T1000 (cell line): Measurements from ENCODE around the gene OLFM2.

ENCODE experiments used
- DNase-seq: peaks from one replicate; lab custom pipeline; 2025; ENCODE audit warnings: mixed read lengths; lab: John Stamatoyannopoulos, UW

OLFM2 gene

DNA sequence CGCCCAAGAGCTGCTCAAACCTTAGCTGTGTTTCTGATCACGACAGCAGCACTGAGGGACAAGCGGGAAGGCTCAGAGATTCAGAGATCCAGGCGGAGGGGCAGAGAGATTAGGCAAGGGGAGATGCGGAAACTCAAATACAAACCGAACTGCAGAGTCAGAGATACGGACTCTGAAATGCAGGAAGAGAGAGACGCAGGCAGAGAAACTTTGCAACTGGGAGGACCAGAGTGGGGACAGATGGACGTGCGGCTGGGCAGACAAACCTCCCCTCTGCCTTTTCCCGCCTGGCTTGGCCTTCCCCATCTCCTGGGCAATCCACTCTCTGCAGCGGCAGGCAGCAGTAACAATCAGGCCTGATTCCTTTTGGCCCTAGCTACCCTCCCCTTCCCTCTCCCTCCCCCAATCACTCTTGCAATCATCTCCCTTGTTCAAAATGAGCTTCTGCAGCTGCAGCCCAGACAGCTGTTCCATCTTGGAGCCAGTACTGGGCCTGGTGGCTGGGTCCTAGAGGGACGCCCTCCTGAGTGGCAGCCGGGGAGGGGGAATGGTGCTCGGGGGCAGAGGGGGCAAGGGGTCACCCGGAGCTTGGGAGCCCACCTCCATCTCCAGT is 29.7 kb downstream of the OLFM2 start:
- no peak for DNase-seq

DNA sequence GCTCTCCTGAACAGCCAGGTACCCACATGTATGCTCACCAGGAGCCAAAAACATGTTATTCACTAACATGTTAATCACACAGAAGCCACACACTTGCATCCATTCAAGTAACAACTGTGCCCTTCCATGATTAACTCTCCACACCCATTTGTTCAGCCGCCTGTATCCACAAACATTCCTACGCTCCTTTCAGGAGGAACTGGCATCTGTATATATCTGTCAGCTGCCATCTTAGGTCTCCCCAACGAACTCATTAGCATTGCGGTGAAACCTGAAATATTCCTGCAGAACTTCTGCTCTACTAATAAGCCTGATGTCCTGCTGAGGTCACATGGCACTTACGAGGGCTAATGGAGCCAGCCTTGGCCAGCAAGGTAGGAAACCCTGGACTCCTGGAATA is 33.0 kb downstream of the OLFM2 start:
- no peak for DNase-seq

DNA sequence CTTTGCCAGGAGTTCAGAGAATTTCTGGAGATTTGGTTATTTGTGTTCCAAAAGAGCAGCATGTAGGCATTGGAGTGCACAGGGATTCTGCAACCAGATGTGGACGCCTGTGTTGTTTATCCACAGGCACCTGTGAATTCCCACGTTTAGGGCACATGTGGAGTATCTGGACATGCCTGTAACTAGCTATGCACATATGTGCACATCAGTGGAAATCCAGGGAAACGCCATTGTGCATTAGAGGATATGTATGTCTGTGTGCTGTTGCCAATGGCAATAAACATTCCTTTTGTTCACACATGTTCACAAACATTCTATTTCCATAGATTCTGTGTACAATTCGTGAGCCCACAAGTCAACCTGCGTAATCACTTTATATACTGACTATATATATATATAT is 34.7 kb downstream of the OLFM2 start:
- DNase-seq = no peak

DNA sequence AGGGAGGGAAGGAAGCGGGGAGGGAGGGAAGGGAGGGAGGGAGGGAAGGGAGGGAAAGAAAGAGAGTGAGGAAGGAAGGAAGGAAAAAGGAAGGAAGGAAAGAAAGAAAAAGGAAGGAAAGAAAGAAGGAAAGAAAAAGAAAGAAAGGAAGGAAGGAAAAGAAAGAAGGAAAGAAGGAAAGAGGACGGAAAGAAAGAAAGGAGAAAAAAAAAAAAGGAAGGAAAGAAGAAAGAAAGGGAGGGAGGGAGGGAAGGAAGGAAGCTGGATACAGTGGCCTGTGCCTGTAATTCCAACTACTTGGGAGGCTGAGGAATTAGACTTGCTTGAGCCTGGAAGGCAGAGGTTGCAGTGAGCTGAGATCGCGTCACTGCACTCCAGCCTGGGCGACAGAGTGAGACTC is 35.3 kb downstream of the OLFM2 start:
- no peak for DNase-seq

DNA sequence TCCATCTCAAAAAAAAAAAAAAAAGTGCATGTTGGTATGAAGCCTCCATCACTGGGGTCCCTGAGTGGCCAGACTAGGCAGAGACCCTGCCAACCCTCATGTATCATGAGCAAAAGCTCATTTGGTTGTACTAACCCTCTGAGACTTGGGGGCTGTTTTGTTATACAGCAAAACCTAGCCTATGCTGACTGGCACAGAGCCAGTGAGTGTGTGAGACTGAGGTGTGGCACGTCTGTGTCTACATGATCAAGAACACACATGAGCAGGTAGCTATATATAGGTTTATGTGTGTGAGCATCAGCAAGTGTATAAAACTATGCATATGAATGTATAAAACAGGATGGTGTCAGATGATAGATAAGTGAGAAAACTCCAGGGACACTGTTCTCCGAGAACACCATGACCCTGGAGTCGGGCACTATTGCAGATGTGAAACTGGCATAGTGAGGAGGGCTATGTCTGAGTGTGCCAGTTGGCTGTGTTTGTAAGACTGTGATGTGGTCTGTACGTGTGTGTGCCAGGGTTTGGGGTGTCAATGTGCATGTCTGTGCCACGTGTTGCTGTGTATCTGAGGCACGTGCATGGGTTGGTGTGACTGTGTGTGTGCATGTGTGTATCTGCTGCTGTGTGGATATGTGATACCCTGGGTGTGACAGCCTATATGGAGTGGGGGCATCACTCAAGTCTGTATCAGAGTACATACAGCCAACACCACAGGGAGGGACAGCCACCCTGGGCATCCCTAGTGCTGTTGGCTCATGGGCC is 44.5 kb downstream of the OLFM2 start:
- no peak for DNase-seq

DNA sequence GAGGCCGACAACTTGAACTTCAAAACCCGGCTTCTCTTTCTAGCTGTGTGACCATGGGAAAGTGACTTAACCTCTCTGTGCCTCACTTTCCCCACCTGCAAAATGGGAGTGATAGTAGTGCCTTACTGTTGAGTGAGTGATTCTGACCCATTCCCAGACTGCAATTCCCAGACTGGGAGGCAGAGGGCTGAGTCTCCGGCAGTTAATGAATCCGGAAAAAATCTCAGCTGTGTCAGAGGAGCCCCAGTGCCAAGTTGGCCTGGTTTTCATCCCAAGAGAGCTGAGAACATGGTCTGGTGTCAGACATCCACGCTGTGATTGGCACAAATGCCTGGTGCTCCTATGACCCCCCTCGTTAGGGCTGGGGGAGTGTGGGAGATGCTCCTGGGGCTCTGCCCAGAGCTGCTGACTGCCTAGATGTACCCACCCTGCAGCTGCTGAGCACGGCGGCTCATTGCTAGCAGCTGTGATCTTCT is 51.2 kb downstream of the OLFM2 start:
- DNase-seq = no peak

DNA sequence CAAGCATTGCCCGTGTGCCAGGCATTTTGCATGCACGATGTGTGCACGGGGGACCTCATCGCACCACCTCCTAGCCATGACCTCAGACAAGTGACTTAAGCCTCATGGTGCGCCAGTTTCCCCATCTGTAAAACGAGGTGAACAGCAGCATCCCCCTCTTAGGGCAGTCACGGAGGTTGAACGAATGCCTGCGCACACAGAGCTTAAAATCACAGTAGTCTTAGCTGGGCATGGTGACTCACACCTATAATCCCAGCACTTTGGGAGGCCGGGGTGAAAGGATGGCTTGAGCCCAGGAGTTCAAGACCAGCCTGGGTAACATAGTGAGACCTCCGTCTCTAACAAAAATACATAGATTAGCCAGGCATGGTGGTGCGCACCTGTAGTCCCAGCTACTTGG is 52.6 kb downstream of the OLFM2 start:
- no peak for DNase-seq

DNA sequence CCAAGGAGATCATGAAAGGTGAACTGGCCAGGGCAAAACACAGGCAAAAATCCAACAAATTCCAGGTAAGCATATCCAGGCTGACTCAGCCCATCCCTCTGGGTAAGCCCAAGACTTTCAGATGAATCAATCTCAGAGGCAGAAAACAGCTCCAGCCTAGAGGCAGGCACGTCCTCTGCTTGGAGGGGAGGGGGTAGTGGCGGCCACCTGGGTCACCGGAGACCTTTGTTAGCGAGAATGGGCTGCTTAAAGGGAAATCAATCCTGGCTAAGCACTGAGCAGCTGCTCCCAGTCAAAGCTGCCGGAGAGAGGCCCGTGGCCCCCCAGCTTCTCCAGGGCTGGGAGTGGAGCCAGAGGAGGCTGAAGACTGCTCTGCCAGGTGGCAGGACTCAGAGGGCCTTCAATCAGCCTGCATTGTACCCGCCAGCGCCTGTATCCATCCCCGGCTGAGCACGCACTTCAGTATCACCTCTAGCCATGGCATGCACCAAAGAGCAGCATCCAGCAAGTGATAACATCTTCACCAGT is 53.0 kb downstream of the OLFM2 start:
- DNase-seq = no peak

DNA sequence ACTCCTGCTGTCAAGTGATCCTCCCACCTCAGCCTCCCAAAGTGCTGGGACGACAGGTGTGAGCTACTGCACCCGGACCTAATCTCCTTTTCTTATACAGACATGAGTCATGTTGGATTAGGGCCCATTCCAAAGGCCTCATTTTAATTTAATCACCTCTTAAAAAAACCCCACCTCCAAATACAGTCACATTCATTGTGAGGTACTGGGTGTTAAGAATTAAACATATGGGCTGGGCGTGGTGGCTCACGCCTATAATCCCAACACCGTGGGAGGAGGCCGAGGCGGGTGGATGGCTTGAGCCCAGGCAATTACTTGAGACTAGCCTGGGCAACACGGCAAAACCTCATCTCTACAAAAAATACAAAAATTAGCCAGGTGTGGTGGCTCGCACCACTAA is 54.6 kb downstream of the OLFM2 start:
- no peak for DNase-seq

DNA sequence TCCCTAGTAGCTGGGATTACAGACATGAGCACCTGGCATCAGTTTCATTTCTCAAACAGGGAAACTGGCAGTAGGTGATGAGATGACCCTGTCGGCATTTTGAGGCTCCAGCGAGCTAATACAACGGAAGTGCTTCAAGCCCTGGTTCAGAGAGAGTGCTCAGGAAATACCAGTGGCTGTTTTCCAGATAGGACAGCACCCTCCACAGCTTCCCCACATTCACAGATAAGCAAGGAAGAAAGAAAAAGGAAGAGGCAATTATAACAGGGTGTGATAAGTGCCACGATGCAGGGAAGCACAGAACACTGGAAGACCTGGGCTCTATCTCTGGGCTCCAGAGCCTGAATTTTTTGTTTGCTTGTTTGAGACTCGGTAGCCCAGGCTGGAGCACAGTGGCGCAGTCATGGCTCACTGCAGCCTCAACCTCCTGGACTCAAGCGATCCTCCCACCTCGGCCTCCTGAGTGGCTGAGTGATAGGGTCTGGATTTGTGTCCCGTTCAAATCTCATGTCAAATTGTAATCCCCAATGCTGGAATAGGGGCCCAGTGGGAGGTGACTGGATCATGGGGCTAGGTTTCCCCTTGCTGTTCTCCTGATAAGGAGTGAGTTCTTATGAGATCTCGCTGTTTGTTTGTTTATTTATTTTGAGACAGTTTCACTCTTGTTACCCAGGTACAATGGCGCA is 57.7 kb downstream of the OLFM2 start:
- DNase-seq = no peak

DNA sequence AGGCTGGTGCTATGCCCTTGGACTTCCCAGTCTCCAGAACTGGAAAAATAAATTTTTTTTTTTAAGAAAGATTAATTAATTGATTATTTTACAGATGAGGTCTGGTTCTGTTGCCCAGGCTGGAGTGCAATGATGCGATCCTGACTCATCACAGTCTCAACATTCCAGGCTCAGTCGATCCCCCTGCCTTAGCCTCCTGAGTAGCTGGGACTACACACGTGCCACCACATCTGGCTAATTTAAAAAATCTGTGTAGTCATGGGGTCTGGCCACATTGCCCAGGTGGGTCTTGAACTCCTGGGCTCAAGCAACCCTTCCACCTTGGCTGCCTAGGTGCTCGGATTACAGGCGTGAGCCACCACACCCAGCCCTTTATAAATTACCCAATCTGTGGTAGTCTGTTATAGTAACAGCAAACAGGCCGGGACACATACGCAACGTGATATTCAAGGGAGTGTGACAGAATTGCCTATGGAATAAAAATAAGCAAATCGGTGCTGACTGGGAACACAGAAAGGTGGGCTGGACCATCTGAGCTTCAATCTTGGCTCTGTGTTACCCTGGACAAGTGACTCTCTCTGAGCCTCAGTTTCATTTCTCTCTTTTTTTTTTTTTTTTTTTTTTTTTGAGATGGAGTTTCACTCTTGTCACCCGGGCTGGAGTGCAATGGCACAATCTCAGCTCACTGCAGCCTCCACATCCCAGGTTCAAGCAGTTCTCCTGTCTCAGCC is 58.4 kb downstream of the OLFM2 start:
- no peak for DNase-seq

DNA sequence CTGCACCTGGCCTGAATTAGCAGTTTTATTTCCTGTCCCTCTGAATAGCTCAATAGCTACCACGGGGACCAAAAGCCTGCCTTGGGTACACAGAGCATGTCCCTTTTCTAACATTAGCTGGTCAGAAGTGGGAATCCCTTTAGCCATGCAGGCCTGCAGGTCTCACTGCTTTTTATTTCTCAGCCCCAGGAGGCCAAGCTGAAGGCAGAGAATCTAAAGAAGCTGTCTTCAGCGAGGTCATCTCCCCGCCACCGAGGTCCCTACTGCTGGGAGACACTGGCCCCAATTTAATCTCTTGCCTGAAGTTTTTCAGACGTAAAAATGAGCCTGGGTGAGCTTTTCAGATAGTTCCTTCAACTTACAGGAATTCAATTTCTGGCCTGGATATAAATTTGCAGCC is 60.5 kb downstream of the OLFM2 start:
- no peak for DNase-seq

DNA sequence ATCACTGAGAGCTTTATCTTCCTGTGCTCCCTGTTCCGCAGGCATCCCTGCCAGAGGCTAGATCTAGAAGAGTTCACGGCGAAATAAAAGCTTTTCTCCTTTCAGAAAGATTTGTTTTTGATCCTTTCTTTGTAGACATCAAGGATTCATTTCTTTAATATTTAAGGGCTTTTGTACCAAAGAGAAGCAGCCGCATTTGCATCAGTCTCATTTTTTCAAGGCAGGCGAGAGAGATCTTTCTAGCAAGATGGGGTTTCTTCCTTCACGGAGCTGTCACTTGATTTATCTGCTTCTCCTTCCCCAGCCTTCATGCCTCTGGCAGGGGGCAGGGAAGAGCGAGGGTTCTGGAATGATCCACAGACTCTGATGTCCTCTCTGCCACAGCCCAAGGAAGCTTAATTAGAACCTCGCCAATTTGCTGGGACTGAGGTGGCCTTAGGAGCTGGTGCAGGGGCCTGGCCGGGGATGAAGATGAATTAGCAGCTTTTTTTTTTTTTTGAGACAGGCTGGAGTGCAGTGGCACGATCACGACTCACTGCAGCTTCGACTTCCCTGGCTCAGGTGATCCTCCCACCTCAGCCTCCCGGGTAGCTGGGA is 61.2 kb downstream of the OLFM2 start:
- no peak for DNase-seq

DNA sequence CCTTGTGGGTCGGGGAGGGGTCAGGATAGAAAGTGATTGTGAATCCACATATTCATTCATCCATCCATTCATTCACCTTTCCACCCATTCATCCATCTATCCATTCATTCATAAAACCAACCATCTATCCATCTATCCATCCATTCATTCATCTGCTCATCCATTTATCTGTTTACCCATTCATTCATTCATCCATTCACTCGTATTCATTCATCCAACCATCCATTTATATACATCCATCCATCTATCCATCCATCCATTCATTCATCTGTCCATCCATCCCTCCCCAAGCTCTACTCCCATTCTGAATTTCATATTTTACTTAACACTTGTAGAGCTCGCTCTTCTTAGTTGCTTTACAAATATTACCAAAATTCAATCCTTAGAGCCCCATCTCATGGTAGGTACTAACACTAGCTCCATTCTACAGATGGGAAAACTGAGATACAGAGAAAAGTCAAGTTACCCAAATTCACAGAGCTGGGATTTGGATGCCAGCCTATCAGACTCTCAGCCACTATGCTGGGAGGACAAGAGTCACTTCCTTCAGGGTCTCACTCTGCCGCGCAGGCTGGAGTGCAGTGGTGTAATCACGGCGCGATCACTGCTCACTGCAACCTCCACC is 63.6 kb downstream of the OLFM2 start:
- no peak for DNase-seq

DNA sequence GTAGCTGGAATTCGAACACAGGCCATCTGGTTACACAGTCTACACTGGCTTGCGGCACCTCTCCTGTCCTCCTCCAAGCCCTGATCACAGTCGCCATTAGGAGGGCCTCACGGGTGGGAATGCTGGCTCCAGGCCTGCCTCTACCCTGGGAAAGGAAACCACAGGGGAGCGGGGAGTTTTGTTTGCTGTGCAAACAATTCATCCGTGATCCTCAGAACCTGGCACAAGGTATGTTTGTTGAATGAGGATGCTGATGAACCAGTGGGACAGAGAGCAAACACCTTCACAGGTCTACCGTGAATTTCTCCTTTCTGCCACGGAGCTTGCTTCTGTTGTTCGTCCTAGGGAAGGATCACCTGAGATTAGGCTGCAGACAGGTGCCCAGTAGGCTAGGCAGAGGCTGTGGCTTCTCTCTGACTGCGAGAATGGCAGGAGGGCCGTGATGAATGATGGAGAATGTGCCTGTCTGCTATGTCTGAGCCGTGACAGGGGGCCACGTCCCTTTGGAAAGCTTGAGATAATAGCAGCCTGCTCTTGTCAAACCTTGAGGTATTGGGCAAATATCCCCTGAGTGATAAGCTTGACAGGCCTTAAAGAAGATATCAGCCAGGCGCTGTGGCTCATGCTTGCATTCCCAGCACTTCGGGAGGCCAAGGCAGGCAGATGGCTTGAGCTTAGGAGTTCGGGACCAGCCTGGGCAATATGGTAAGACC is 64.5 kb downstream of the OLFM2 start:
- DNase-seq = no peak

DNA sequence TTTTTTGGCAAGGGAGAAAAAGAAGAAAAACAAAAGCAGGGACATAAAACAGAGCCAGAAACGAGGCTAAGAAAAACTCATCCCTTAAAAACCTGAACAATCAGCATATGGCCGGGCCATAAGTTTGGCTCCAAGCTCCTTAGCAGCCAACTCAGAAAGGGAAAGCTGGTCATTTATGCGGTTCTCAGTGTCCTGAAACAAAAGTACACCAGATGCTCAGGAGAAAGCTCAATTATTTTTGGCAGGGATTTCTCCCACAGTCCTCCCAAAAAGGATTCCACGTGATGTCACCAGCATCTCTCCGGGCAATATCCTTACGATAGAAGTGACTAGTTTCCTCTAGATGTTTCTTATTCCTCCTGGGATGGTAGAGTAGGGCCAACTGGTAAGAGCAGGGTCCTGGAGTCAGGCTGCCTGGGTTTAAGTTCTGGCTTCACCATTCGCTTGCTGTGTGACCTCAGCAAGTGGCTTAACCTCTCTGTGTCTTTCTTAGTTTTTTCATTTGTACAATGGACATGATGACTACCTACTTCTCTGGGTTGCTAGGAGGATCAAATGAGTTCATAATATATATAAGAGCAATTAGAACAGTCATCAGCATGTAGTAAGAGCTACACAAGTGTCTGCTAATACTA is 67.2 kb downstream of the OLFM2 start:
- DNase-seq = no peak

DNA sequence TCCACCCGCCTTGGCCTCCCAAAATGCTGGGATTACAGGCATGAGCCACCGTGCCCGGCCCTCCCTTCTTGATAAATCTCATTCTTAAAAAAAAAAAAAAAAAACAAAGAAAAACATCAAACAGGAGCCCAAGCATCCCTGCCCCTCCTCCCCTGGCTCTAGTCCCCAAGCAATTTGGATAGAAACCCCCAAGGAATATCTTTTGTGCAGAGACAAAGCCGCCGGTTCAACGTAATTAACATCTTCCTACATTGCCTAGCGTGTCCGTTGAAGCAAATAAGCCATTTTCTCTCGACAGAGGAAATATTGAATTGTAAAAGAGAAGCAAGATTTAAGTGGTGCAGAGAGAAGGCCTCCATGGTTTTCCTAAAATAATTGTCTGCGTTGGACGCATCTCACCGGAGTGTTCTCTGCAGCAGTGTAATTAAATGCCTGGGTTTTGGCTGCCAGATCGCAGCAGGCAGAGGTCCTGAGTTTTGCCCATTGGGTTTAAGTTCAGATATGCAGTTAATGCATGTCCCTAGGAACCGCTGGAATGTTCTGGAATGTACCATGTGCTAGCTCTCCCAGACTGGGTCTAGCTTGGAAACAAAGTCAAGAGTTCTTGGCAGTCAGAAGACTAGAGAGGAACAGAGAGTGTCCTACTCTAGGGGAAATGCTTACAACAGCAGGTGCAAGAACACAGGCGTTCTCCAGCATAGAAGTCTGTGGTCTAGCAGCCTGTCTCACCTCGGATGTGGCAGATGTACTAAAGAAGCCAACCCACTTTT is 70.4 kb downstream of the OLFM2 start:
- DNase-seq = no peak

DNA sequence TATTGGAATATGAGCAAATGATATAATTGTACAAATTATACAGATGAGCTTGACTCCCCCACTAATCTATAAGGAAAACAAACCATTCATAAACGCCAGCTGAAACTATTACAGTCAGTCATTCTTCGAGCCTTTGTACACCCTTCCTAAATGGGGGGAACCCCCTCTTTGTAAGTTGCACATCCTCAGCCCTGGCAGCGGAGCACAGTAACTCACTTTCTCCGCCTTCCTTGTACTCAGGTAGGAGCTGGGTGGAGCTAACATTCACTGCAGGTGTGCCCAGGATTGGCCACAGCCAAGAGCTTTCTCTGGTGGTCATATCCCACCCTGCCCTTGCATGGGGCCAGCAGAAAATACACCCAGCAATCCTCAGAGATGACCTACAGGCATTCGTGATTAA is 72.6 kb downstream of the OLFM2 start:
- no peak for DNase-seq

DNA sequence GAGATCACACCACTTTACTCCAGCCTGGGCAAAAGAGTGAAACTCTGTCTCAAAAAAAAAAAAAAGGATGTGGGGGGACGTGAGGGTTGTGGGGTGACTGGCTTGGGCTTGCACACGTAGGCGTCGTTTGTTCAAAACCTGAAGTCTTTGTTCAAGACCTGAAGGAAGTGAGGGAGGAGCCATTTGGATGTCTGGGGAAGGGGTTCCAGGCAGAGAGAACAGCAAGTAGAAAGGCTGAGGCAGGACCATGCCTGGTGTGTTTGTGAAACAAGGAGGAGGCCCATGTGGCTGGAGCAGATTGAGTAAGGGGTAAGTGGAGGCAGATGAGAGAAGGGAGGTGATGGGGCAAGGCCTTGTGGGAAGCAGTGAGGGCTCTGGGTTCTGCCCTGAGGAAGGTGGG is 73.4 kb downstream of the OLFM2 start:
- no peak for DNase-seq

DNA sequence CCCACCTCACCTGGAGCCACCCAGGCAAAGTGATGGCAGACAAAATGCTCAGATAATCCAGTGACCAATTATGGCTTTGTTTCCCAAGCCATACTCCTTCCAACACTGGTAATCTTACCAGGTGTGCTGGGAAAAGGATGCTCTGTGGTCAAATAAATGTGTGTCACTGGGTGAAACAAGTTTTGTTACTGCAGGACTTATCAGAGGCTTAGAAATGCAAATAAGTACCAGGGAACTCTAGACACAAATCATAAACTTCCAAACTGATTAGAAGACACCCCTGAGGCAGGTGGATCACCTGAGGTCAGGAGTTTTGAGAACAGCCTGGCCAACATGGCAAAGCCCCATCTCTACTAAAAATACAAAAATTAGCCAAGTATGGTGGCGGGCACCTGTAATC is 74.8 kb downstream of the OLFM2 start:
- no peak for DNase-seq
